Measurements from ENCODE around the gene BBS2. TPM values are rescaled to one million over a fixed set of nuclear protein-coding genes. Genes with fewer than 3 reads are reported as not detected.
A peak's percentile ranks its signal among the peaks of the same experiment; 100 is the strongest.

Gene BBS2
- total and polyA plus RNA-seq, 2 of the 13 experiments (the other 11 are each of a cell fraction or from before 2014, with no cell fraction given), result 59.7 to 68.3 TPM

- TF ChIP-seq ZHX1 (CRISPR knock-in tag; IDR thresholded peaks at IDR 0.05; ENCODE audit: low read depth) (no peak), ZNF547 (CRISPR knock-in tag; IDR thresholded peaks at IDR 0.05) (no peak), CEBPG (CRISPR knock-in tag; IDR thresholded peaks at IDR 0.05) (no peak), ZNF775 (CRISPR knock-in tag; IDR thresholded peaks at IDR 0.05; ENCODE audit: borderline replicate concordance) (no peak), ARID4A (CRISPR knock-in tag; IDR thresholded peaks at IDR 0.05; ENCODE audit: borderline replicate concordance) (no peak), SIX1 (CRISPR knock-in tag; IDR thresholded peaks at IDR 0.05; ENCODE audit: borderline replicate concordance) (peak; percentile 85; the same call in 1 of the 2 replicates), MEIS2 (CRISPR knock-in tag; IDR thresholded peaks at IDR 0.05) (peak; percentile 77), ZNF263 (CRISPR knock-in tag; IDR thresholded peaks at IDR 0.05) (0 out of 2 replicates have a peak, but pooled peaks have one; percentile 30), ZNF652 (CRISPR knock-in tag; IDR thresholded peaks at IDR 0.05; ENCODE audit: borderline replicate concordance, low read depth) (no peak), NFE2L2 (IDR thresholded peaks at IDR 0.05; ENCODE audit: low read length) (no peak), NFE2L1 (CRISPR knock-in tag; IDR thresholded peaks at IDR 0.05; ENCODE audit: borderline replicate concordance) (no peak), ZSCAN12 (CRISPR knock-in tag; IDR thresholded peaks at IDR 0.05) (peak; percentile 73; the same call in 1 of the 2 replicates), ZNF24 (IDR thresholded peaks at IDR 0.05) (no peak)
Observed at GRCh38 chr16:56551796-56552738, 32.2 kb upstream of the BBS2 start (continued).

Measured in HepG2 (cell line).